Testis (tissue), 2 donors: Measurements from ENCODE around the gene CALCOCO2.
"Not testable (repeated sequence)": the region's sequence is repeated elsewhere in the genome, so short reads cannot be mapped to it uniquely, and the experiment has no call there.

Source experiments
- CTCF ChIP-seq, 3 experiments: fragments of 450-650 bp in 2 of 3; fragments of 200-600 bp in 1 of 3; sonication (generic) in 1 of 3; IDR thresholded peaks; one replicate each; pipeline ENCODE4 v1.5.1; 2016 to 2019; ENCODE audit warnings: antibody characterized with exemption in 3 of 3, mild to moderate bottlenecking in 2 of 3, moderate library complexity in 1 of 3
- POLR2A ChIP-seq: fragments of 450-650 bp; IDR thresholded peaks from one replicate; pipeline ENCODE4 v1.6.1; 2017; ENCODE audit warnings: antibody characterized with exemption, mild to moderate bottlenecking, moderate library complexity

GRCh38 chr17:48872409-48872808 lies 41.6 kb downstream of the CALCOCO2 start:
- not testable (repeated sequence) for TF ChIP-seq CTCF (IDR thresholded peaks at IDR 0.05); POLR2A
